Hepatocyte (in vitro differentiated cells): ENCODE measurements around the gene GKN1. TPM values are rescaled to one million over a fixed set of nuclear protein-coding genes. Genes with fewer than 3 reads are reported as not detected.

Source experiments
- DNase-seq: peaks from one replicate; pipeline ENCODE4 v3.0.0-alpha.2; 2016; ENCODE audit warnings: low spot score
- H2AFZ ChIP-seq: fragments of 200-600 bp; sonication (generic); 2 replicates; pipeline ENCODE4 v1.6.0; 2016; ENCODE audit warnings: antibody characterized with exemption, mild to moderate bottlenecking
- H3K27ac ChIP-seq: fragments of 200-600 bp; sonication (generic); 2 replicates; pipeline ENCODE4 v1.5.1; 2016; ENCODE audit warnings: mild to moderate bottlenecking
- H3K27me3 ChIP-seq: fragments of 200-600 bp; sonication (generic); 2 replicates; pipeline ENCODE4 v1.6.1; 2016
- H3K36me3 ChIP-seq: fragments of 200-600 bp; sonication (generic); replicated peaks from 2 replicates; pipeline ENCODE4 v1.5.1; 2016; ENCODE audit warnings: low read depth; ENCODE audit not compliant: insufficient read depth
- H3K4me1 ChIP-seq: fragments of 200-600 bp; sonication (generic); 2 replicates; pipeline ENCODE4 v1.5.1; 2016; ENCODE audit warnings: mild to moderate bottlenecking, moderate library complexity; ENCODE audit not compliant: insufficient read depth
- H3K4me2 ChIP-seq: fragments of 200-600 bp; sonication (generic); 2 replicates; pipeline ENCODE4 v1.6.0; 2016
- H3K4me3 ChIP-seq: fragments of 200-600 bp; sonication (generic); 2 replicates; pipeline ENCODE4 v1.5.1; 2016; ENCODE audit warnings: mild to moderate bottlenecking
- H3K79me2 ChIP-seq: fragments of 200-600 bp; sonication (generic); 2 replicates; pipeline ENCODE4 v1.6.0; 2017; ENCODE audit warnings: mild to moderate bottlenecking
- H3K9me2 ChIP-seq: fragments of 200-600 bp; sonication (generic); replicated peaks from 2 replicates; pipeline ENCODE4 v1.6.0; 2017; ENCODE audit warnings: mild to moderate bottlenecking; ENCODE audit not compliant: insufficient read depth
- H3K9me3 ChIP-seq: fragments of 200-600 bp; sonication (generic); 2 replicates; pipeline ENCODE4 v1.5.1; 2016; ENCODE audit warnings: low read depth, mild to moderate bottlenecking
- H4K20me1 ChIP-seq: fragments of 200-600 bp; sonication (generic); 2 replicates; pipeline ENCODE4 v1.6.0; 2016; ENCODE audit warnings: mild to moderate bottlenecking; ENCODE audit not compliant: insufficient read depth, poor library complexity, severe bottlenecking
- CTCF ChIP-seq: fragments of 200-600 bp; sonication (generic); IDR thresholded peaks from 2 replicates; pipeline ENCODE4 v1.5.1; 2016; ENCODE audit warnings: antibody characterized with exemption, mild to moderate bottlenecking; ENCODE audit not compliant: poor library complexity
- EZH2 ChIP-seq: fragments of 200-600 bp; sonication (generic); IDR thresholded peaks from 2 replicates; pipeline ENCODE4 v1.6.1; 2016; ENCODE audit warnings: antibody characterized with exemption, mild to moderate bottlenecking, borderline replicate concordance
- EZH2phosphoT487 ChIP-seq: fragments of 200-600 bp; sonication (generic); IDR thresholded peaks from one replicate; pipeline ENCODE4 v1.6.1; 2018; ENCODE audit warnings: antibody characterized with exemption, mild to moderate bottlenecking, low read depth, moderate library complexity; ENCODE audit not compliant: unreplicated experiment, severe bottlenecking
- WGBS: methylation state at CpG from one replicate; pipeline ENCODE4 v1.1.6; 2016; ENCODE audit warnings: low lambda C conversion rate; ENCODE audit errors: missing lambda C conversion rate; 5-methylcytosine and 5-hydroxymethylcytosine counted together
- polyA plus RNA-seq: library from polyadenylated mRNA; unstranded; fragments of >200 nt; fragmentation: Nextera tagmentation; extraction: Ambion mirVana; gene quantifications from 2 replicates; pipeline ENCODE4 v1.2.1, GENCODE V29; 2016
- total RNA-seq: library from RNA; depleted of rRNA; stranded (reverse); fragments of >200 nt; gene quantifications from 2 replicates; pipeline ENCODE4 v1.2.3, GENCODE V29; 2014

GKN1 gene
- total and polyA plus RNA-seq, 2 experiments from 2014 or later = 0.25 to 0.53 TPM

- peaks cover 6% of the 10 kb centered on the region for H4K20me1 ChIP-seq
- no peaks in the 10 kb centered on the region for H3K9me3 ChIP-seq
- peaks cover 11% of the 10 kb centered on the region for H3K27me3 ChIP-seq
- no peaks in the 10 kb centered on the region for H3K4me1 ChIP-seq
- no peak overlapping the region for H3K4me2 ChIP-seq
- H3K9me2 ChIP-seq = no peaks in the 10 kb centered on the region
- DNase-seq = no peak
- no peak overlapping the region for H2AFZ ChIP-seq
- peaks cover 28% of the 10 kb centered on the region for H3K79me2 ChIP-seq
- H3K4me3 ChIP-seq = no peak overlapping the region
- no peak overlapping the region for H3K27ac ChIP-seq
- 61% methylated on average over 4 of the region's 4 CpGs for WGBS
- TF ChIP-seq EZH2phosphoT487 = no peak
- no peak for TF ChIP-seq EZH2
- TF ChIP-seq CTCF = peak; percentile 8
- H3K36me3 ChIP-seq = no peaks in the 10 kb centered on the region
Measured at GRCh38 chr2:69011611-69012157, 37.2 kb downstream of the GKN1 start.

DNA sequence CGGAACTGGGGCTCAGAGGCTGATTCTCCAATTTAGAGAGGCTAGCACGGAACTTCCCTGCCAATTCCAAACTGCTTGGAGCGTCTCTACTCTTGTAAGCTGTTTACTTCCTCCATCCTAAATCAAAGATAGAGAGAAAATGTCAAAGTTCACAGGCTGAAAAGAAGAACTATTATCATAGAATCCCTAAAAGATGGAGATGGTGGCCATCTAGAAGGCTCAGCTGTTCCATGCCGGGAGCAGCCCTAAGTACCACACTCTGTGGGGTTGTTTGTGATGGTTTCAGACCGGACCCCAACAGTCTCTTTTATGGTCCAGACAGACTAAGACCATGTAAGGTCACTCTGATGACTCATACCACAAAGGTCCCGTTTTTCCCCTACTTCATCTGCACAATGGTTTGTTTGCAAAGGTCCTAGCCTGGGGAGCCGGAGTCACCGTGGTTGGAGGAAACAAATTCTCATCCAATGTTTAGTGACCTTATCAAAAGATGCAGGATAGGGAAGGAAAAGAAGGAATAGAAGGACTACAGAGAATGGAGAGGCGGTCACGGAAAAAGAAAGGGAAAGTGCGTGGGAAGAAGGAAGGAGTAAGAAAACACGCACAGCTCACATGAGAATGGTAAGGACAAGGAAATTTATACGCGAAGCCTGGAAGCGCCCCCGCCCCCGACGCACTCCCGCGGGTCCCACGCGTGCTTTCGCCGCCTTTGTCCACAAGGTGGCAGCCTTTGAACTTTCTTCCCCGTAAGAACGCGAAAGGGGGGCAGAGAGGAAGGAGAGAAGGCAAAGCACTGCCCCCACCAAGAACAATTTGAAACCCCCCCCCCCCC lies 38.1 kb downstream of the GKN1 start:
- peak overlapping the region; percentile 50 for H3K4me3 ChIP-seq
- no peaks in the 10 kb centered on the region for H3K9me3 ChIP-seq
- H3K4me2 ChIP-seq = peak overlapping the region; percentile 82
- TF ChIP-seq EZH2phosphoT487 (no peak), EZH2 (no peak), CTCF (peak; percentile 84)
- H2AFZ ChIP-seq = peak overlapping the region; percentile 90
- H3K27ac ChIP-seq = peak overlapping the region; percentile 60
- peaks cover 12% of the 10 kb centered on the region for H4K20me1 ChIP-seq
- no peaks in the 10 kb centered on the region for H3K36me3 ChIP-seq
- peaks cover 34% of the 10 kb centered on the region for H3K79me2 ChIP-seq
- peaks cover 11% of the 10 kb centered on the region for H3K27me3 ChIP-seq
- H3K4me1 ChIP-seq = peaks cover 3% of the 10 kb centered on the region
- 16% methylated on average over 27 of the region's 27 CpGs for WGBS
- DNase-seq = peak; percentile 76
- H3K9me2 ChIP-seq = no peaks in the 10 kb centered on the region

DNA sequence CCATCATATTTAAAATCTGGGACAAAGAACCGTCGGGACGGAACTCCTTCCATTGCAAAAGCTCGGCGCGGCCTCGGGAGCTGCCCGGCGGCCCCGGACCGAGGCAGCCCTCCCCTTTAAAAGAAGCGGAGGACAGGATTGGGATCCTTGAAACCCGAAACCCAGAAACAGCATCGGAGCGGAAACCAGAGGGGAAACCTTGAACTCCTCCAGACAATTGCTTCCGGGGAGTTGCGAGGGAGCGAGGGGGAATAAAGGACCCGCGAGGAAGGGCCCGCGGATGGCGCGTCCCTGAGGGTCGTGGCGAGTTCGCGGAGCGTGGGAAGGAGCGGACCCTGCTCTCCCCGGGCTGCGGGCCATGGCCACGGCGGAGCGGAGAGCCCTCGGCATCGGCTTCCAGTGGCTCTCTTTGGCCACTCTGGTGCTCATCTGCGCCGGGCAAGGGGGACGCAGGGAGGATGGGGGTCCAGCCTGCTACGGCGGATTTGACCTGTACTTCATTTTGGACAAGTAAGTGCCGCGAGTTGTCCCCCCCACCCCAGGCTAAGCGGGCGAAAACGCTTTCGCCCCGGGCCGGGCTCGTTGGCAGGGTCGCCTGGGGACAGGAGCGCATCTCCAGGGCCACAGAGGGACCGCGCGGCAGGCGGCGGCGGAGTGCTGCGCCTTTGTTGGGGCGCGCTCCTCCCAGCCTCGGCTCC lies 38.9 kb downstream of the GKN1 start, which contains the start of gene ANTXR1:
ANTXR1 (plus strand) TSS at position 38 of the 698 bp plus-strand sequence; CDS start at position 359, 321 bp downstream.
- Histone ChIP-seq H3K36me3 (no peaks in the 10 kb centered on the region), H3K4me3 (peak within 1 kb of the TSS; percentile 50), H3K79me2 (peaks cover 42% of the 10 kb centered on the region), H3K9me2 (no peaks in the 10 kb centered on the region), H2AFZ (peak within 1 kb of the TSS; percentile 90), H3K4me2 (peak within 1 kb of the TSS; percentile 82), H3K4me1 (peaks cover 6% of the 10 kb centered on the region), H3K9me3 (no peaks in the 10 kb centered on the region), H3K27me3 (peaks cover 11% of the 10 kb centered on the region), H4K20me1 (peaks cover 19% of the 10 kb centered on the region), H3K27ac (peak within 1 kb of the TSS; percentile 60)
- 1% methylated on average over 61 of the region's 63 CpGs for WGBS
- no peak for TF ChIP-seq CTCF
- TF ChIP-seq EZH2 = no peak
- no peak for TF ChIP-seq EZH2phosphoT487
- DNase-seq = peak; percentile 69
